Muscle of arm (tissue), 12 donors: ENCODE results near the gene GCSAM. TPM values are rescaled to one million over a fixed set of nuclear protein-coding genes. Genes with fewer than 3 reads are reported as not detected.
"Not testable (repeated sequence)": the region's sequence is repeated elsewhere in the genome, so short reads cannot be mapped to it uniquely, and the experiment has no call there.

Experiments used
- DNase-seq: peaks from one replicate; pipeline ENCODE4 v3.0.0-alpha.2; 2013
- polyA plus RNA-seq, 12 donors: library from polyadenylated mRNA; unstranded; fragments of 120-200 nt; gene quantifications; one replicate each; pipeline ENCODE4 v1.2.1, GENCODE V29; 2013; ENCODE audit not compliant: insufficient read length in 12 of 12

GCSAM gene
- polyA plus RNA-seq, 12 donors = 0.49 to 4.2 (median 1.1) TPM; not detected in 2

GRCh38 chr3:112074616-112075497, 58.2 kb downstream of the GCSAM start:
- DNase-seq = no peak

GRCh38 chr3:112074006-112074405, 59.0 kb downstream of the GCSAM start:
- DNase-seq = no peak

- not testable (repeated sequence) for DNase-seq
Observed at GRCh38 chr3:112072387-112073060, 60.5 kb downstream of the GCSAM start.

Other genes starting within 250 kb of the GCSAM start
- 10 to 100 TPM in 11 of 12 donors, not detected in 1; 22.7 to 30.8 (median 27.7) TPM for gene ABHD10, start 154.2 kb downstream of the GCSAM start, polyA plus RNA-seq
- gene TAGLN3, start 134.3 kb downstream of the GCSAM start, polyA plus RNA-seq = 1 to 10 TPM in 10 of 12 donors, not detected in 2; 2.9 to 6.3 (median 3.5) TPM
- under 1 TPM in 1 of 12 donors, not detected in 11; 0.08 TPM for gene TMPRSS7, start 98.5 kb downstream of the GCSAM start, polyA plus RNA-seq
- gene C3orf52, start 46.9 kb downstream of the GCSAM start, polyA plus RNA-seq = 1 to 10 TPM in 11 of 12 donors, not detected in 1; 3.6 to 8.1 (median 4.2) TPM
- gene SLC9C1, start 161.0 kb upstream of the GCSAM start, polyA plus RNA-seq = 1 to 10 TPM in 2 of 12 donors, under 1 TPM in 8, not detected in 2; 0.13 to 1.3 (median 0.50) TPM
- 10 to 100 TPM in 11 of 12 donors, not detected in 1; 11.1 to 24.7 (median 14.8) TPM for gene CD200, start 199.9 kb upstream of the GCSAM start, polyA plus RNA-seq